OCI-LY3 (cell line): ENCODE data around the gene BLCAP.
"Not testable (repeated sequence)": the region's sequence is repeated elsewhere in the genome, so short reads cannot be mapped to it uniquely, and the experiment has no call there.

ENCODE experiments used
- CTCF ChIP-seq: fragments of 200-600, 300-600 bp; sonication (generic); IDR thresholded peaks from 2 replicates; pipeline ENCODE4 v1.5.1; 2014; ENCODE audit warnings: antibody characterized with exemption, low read length, low read depth
- EZH2phosphoT487 ChIP-seq: fragments of 200-600 bp; shearing (Covaris generic); IDR thresholded peaks from 2 replicates; pipeline ENCODE4 v1.6.1; 2018; ENCODE audit warnings: antibody characterized with exemption, mixed run types, low read depth

GRCh38 chr20:37472435-37472834, 55.2 kb downstream of the BLCAP start:
- TF ChIP-seq CTCF, EZH2phosphoT487: not testable (repeated sequence)
